ENCODE data around the gene KCNK4.

KCNK4 gene

GRCh38 chr11:64253481-64253880 is 37.6 kb upstream of the KCNK4 start:
- no peak for DNase-seq

GRCh38 chr11:64254326-64254725 is 36.8 kb upstream of the KCNK4 start:
- DNase-seq = no peak

- DNase-seq = no peak
Measured at GRCh38 chr11:64255135-64256128, 35.7 kb upstream of the KCNK4 start.

GRCh38 chr11:64256300-64256699 is 34.8 kb upstream of the KCNK4 start:
- DNase-seq = no peak

GRCh38 chr11:64258356-64258755 is 32.7 kb upstream of the KCNK4 start:
- no peak for DNase-seq

GRCh38 chr11:64258946-64259532 is 32.1 kb upstream of the KCNK4 start:
- DNase-seq = no peak

GRCh38 chr11:64259533-64260067 is 31.5 kb upstream of the KCNK4 start:
- no peak for DNase-seq

GRCh38 chr11:64260147-64260708 is 30.9 kb upstream of the KCNK4 start:
- no peak for DNase-seq

- DNase-seq = no peak
Measured at GRCh38 chr11:64261556-64262080, 29.5 kb upstream of the KCNK4 start.

GRCh38 chr11:64262271-64263002 is 28.7 kb upstream of the KCNK4 start:
- DNase-seq = no peak

GRCh38 chr11:64263021-64263946 is 27.8 kb upstream of the KCNK4 start:
- DNase-seq = peak in 1 of 2 experiments; percentile 21

GRCh38 chr11:64263947-64264317 is 27.2 kb upstream of the KCNK4 start:
- DNase-seq = no peak

- peak; percentile 75 to 90 for DNase-seq
Measured at GRCh38 chr11:64264371-64264852, 26.7 kb upstream of the KCNK4 start.

- peak; percentile 94 to 97 for DNase-seq
Measured at GRCh38 chr11:64265176-64266160, 25.6 kb upstream of the KCNK4 start.

GRCh38 chr11:64266339-64266738 is 24.8 kb upstream of the KCNK4 start:
- no peak for DNase-seq

GRCh38 chr11:64267207-64267945 is 23.7 kb upstream of the KCNK4 start:
- DNase-seq = peak in 1 of 2 experiments; percentile 73

GRCh38 chr11:64268025-64268892 is 22.8 kb upstream of the KCNK4 start:
- no peak for DNase-seq

GRCh38 chr11:64268893-64269539 is 22.1 kb upstream of the KCNK4 start:
- DNase-seq = peak in 1 of 2 experiments; percentile 47
